ENCODE results near the gene PECR.

GRCh38 chr2:216056739-216057138 lies 24.9 kb downstream of the PECR start:
- TF ChIP-seq, protein P1, sequence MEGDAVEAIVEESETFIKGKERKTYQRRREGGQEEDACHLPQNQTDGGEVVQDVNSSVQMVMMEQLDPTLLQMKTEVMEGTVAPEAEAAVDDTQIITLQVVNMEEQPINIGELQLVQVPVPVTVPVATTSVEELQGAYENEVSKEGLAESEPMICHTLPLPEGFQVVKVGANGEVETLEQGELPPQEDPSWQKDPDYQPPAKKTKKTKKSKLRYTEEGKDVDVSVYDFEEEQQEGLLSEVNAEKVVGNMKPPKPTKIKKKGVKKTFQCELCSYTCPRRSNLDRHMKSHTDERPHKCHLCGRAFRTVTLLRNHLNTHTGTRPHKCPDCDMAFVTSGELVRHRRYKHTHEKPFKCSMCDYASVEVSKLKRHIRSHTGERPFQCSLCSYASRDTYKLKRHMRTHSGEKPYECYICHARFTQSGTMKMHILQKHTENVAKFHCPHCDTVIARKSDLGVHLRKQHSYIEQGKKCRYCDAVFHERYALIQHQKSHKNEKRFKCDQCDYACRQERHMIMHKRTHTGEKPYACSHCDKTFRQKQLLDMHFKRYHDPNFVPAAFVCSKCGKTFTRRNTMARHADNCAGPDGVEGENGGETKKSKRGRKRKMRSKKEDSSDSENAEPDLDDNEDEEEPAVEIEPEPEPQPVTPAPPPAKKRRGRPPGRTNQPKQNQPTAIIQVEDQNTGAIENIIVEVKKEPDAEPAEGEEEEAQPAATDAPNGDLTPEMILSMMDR (IDR thresholded peaks at IDR 0.05), result no peak
- TF ChIP-seq POLR2A (IDR thresholded peaks at IDR 0.05) (no peak), POLR2AphosphoS5 (IDR thresholded peaks at IDR 0.05) (no peak)
